HCT116 (cell line): ENCODE measurements around the gene FBXL14. TPM values are rescaled to one million over a fixed set of nuclear protein-coding genes. Genes with fewer than 3 reads are reported as not detected.

Experiments
- ATAC-seq: fragments of 200-7000 bp; cut with Tn5 transposase; 2 replicates; pipeline ENCODE4 v1.9.1; 2020; ENCODE audit warnings: mild to moderate bottlenecking, moderate library complexity
- BruUV-seq: library from RNA; stranded (reverse); fragments of 400-500 nt; replicated peaks from 2 replicates; lab custom pipeline; 2021; lab: Mats Ljungman, UMichigan
- CTCF ChIA-PET: fragments of 300-600 bp; sonication (Branson Sonifier 250); formaldehyde crosslinking; loops from one replicate; lab custom pipeline; 2021; ENCODE audit warnings: antibody characterized with exemption; lab: Charles Lee
- POLR2A ChIA-PET: fragments of 300-600, 350-600 bp; sonication (Branson Sonifier 250); formaldehyde crosslinking; loops from one replicate; lab custom pipeline; 2021; ENCODE audit warnings: antibody characterized with exemption; lab: Charles Lee
- RAD21 ChIA-PET, 2 experiments: fragments of 300-600 bp; sonication (Branson Sonifier 250); formaldehyde crosslinking; loops; one replicate each; lab custom pipeline; 2023; ENCODE audit warnings: low total read pairs in 2 of 2; ENCODE audit not compliant: uncharacterized antibody in 2 of 2, unreplicated experiment in 2 of 2, low non-redundant PET in 1 of 2; lab: Charles Lee
- DNase-seq: peaks from one replicate; pipeline ENCODE4 v3.0.0-alpha.2; 2010; ENCODE audit warnings: low read depth, low spot score
- H2AFZ ChIP-seq: fragments of 200-600 bp; shearing (Covaris generic), sonication (generic); 2 replicates; pipeline ENCODE4 v1.6.1; 2017; ENCODE audit warnings: low read depth, mixed run types, mixed read lengths, antibody characterized with exemption, low read length; ENCODE audit not compliant: poor library complexity, severe bottlenecking
- H3K27ac ChIP-seq: 2 replicates; pipeline ENCODE4 v1.5.1; 2012; ENCODE audit warnings: low read depth, low read length
- H3K27me3 ChIP-seq: fragments of 200-600 bp; sonication (generic); 2 replicates; pipeline ENCODE4 v1.6.1; 2016; ENCODE audit warnings: mixed run types, low read length, mixed read lengths; ENCODE audit not compliant: insufficient read depth
- H3K36me3 ChIP-seq, 2 experiments: fragments of 200-500 bp in 1 of 2; fragments of 200-600 bp in 1 of 2; sonication (Bioruptor generic) in 1 of 2; sonication (generic) in 1 of 2; 2 replicates each; pipeline versions ENCODE4 v1.5.1 to v1.6.1; 2014 to 2016; ENCODE audit warnings: low read length in 2 of 2, inconsistent platforms in 1 of 2, mixed read lengths in 1 of 2, mixed run types in 1 of 2; ENCODE audit not compliant: insufficient read depth in 2 of 2, control insufficient read depth in 1 of 2
- H3K4me1 ChIP-seq, 2 experiments: fragments of 200-600 bp in 1 of 2; sonication (generic) in 1 of 2; 2 replicates each; pipeline versions ENCODE4 v1.5.1 to v1.6.1; 2012 to 2017; ENCODE audit warnings: low read length in 2 of 2, inconsistent platforms in 1 of 2, mild to moderate bottlenecking in 1 of 2, mixed read lengths in 1 of 2, mixed run types in 1 of 2, moderate library complexity in 1 of 2; ENCODE audit not compliant: insufficient read depth in 2 of 2, control insufficient read depth in 1 of 2
- H3K4me2 ChIP-seq: fragments of 200-600 bp; sonication (generic); 2 replicates; pipeline ENCODE4 v1.6.1; 2017; ENCODE audit warnings: mixed run types, low read length, mixed read lengths
- H3K4me3 ChIP-seq, 2 experiments: fragments of 200-600 bp in 1 of 2; sonication (generic) in 1 of 2; replicated peaks in 1 of 2; 2 replicates each; pipeline ENCODE4 v1.5.1; 2011 to 2016; ENCODE audit warnings: low read length in 2 of 2, control low read depth in 1 of 2, low read depth in 1 of 2, mild to moderate bottlenecking in 1 of 2, mixed read lengths in 1 of 2, mixed run types in 1 of 2
- H3K79me2 ChIP-seq: fragments of 200-600 bp; sonication (generic); 2 replicates; pipeline ENCODE4 v1.6.1; 2017; ENCODE audit warnings: mild to moderate bottlenecking, mixed run types, low read length, moderate library complexity, mixed read lengths; ENCODE audit not compliant: insufficient read depth
- H3K9ac ChIP-seq: fragments of 200-600 bp; sonication (generic); 2 replicates; pipeline ENCODE4 v1.6.1; 2016; ENCODE audit warnings: low read length, mixed read lengths
- H3K9me2 ChIP-seq: fragments of 200-600 bp; sonication (generic), shearing (Covaris generic); 2 replicates; pipeline ENCODE4 v1.6.1; 2017; ENCODE audit warnings: mixed run types, mild to moderate bottlenecking, moderate library complexity; ENCODE audit not compliant: insufficient read depth
- H3K9me3 ChIP-seq, 2 experiments: fragments of 200-500 bp in 1 of 2; fragments of 200-600 bp in 1 of 2; sonication (Bioruptor generic) in 1 of 2; sonication (generic) in 1 of 2; 2 replicates each; pipeline ENCODE4 v1.6.1; 2014 to 2017; ENCODE audit warnings: low read length in 2 of 2, mixed read lengths in 2 of 2, inconsistent platforms in 1 of 2, low read depth in 1 of 2, mild to moderate bottlenecking in 1 of 2, mixed run types in 1 of 2, moderate library complexity in 1 of 2; ENCODE audit not compliant: control insufficient read depth in 1 of 2, insufficient read depth in 1 of 2
- H4K20me1 ChIP-seq: fragments of 200-600 bp; sonication (generic), shearing (Covaris generic); 2 replicates; pipeline ENCODE4 v1.6.1; 2017; ENCODE audit warnings: mixed run types, mild to moderate bottlenecking, moderate library complexity; ENCODE audit not compliant: insufficient read depth
- ATF3 ChIP-seq: IDR thresholded peaks from 2 replicates; pipeline ENCODE4 v1.6.1; 2012
- CBX3 ChIP-seq: IDR thresholded peaks from 2 replicates; pipeline ENCODE4 v1.6.1; 2012; ENCODE audit warnings: low read depth
- CEBPB ChIP-seq: IDR thresholded peaks from 2 replicates; pipeline ENCODE4 v1.6.1; 2012; ENCODE audit warnings: low read depth
- CTCF ChIP-seq, 3 experiments: fragments of 200-600 bp in 1 of 3; sonication (generic) in 1 of 3; IDR thresholded peaks in 2 of 3; conservative IDR thresholded peaks in 1 of 3; 2 replicates each; pipeline ENCODE4 v1.5.1; 2012 to 2017; ENCODE audit warnings: low read depth in 2 of 3, low read length in 2 of 3, antibody characterized with exemption in 1 of 3, borderline replicate concordance in 1 of 3, control low read depth in 1 of 3, mild to moderate bottlenecking in 1 of 3, mixed read lengths in 1 of 3, mixed run types in 1 of 3, moderate library complexity in 1 of 3; ENCODE audit not compliant: insufficient read depth in 1 of 3
- EGR1 ChIP-seq: IDR thresholded peaks from 2 replicates; pipeline ENCODE4 v1.6.1; 2012; ENCODE audit warnings: low read depth
- ELF1 ChIP-seq: IDR thresholded peaks from 2 replicates; pipeline ENCODE4 v1.6.1; 2012; ENCODE audit warnings: low read depth, borderline replicate concordance
- EZH2 ChIP-seq: fragments of 200-600 bp; sonication (generic); IDR thresholded peaks from 2 replicates; pipeline ENCODE4 v1.6.1; 2017; ENCODE audit warnings: antibody characterized with exemption, mixed run types
- EZH2phosphoT487 ChIP-seq: fragments of 200-600 bp; IDR thresholded peaks from 2 replicates; pipeline ENCODE4 v1.6.1; 2018; ENCODE audit warnings: antibody characterized with exemption, borderline replicate concordance
- MAX ChIP-seq: IDR thresholded peaks from 2 replicates; pipeline ENCODE4 v1.6.1; 2012
- POLR2A ChIP-seq: IDR thresholded peaks from 2 replicates; pipeline ENCODE4 v1.7.0; 2011; ENCODE audit warnings: borderline replicate concordance; ENCODE audit not compliant: insufficient read depth, insufficient read length; ENCODE audit errors: extremely low read depth
- RAD21 ChIP-seq: IDR thresholded peaks from 2 replicates; pipeline ENCODE4 v1.6.1; 2012; ENCODE audit warnings: low read depth, mild to moderate bottlenecking
- REST ChIP-seq: IDR thresholded peaks from 2 replicates; pipeline ENCODE4 v1.6.1; 2012; ENCODE audit warnings: low read depth
- SIN3A ChIP-seq: IDR thresholded peaks from 2 replicates; pipeline ENCODE4 v1.6.1; 2012; ENCODE audit warnings: low read depth
- SRF ChIP-seq: IDR thresholded peaks from 2 replicates; pipeline ENCODE4 v1.6.1; 2012; ENCODE audit warnings: low read depth
- YY1 ChIP-seq: IDR thresholded peaks from 2 replicates; pipeline ENCODE4 v1.6.1; 2011; ENCODE audit warnings: low read length, low read depth, moderate library complexity, mild to moderate bottlenecking; ENCODE audit not compliant: insufficient replicate concordance; ENCODE audit errors: extremely low read depth
- ZFX ChIP-seq: fragments of 450-650 bp; IDR thresholded peaks from 2 replicates; pipeline ENCODE4 v1.6.1; 2017
- intact Hi-C: fragments of 100-400 bp; cut with micrococcal nuclease; formaldehyde crosslinking; loops from 2 replicates; pipeline ENCODE4 v1.10.0; 2022
- total RNA-seq: library from RNA; stranded (reverse); gene quantifications from one replicate; pipeline ENCODE4 v1.2.1, GENCODE V29; 2021; ENCODE audit not compliant: unreplicated experiment

Gene FBXL14
- total RNA-seq, 1 experiment from 2014 or later: 19.0 TPM

- Histone ChIP-seq H3K9me2 (no peaks in the 10 kb centered on the region), H3K9ac (no peak overlapping the region), H3K27ac (no peak overlapping the region), H4K20me1 (no peaks in the 10 kb centered on the region), H3K4me2 (no peak overlapping the region), H3K4me1 (no peaks in the 10 kb centered on the region), H3K27me3 (no peaks in the 10 kb centered on the region), H3K4me3 (no peak overlapping the region), H2AFZ (no peak overlapping the region), H3K9me3 (no peaks in the 10 kb centered on the region), H3K79me2 (no peaks in the 10 kb centered on the region), H3K36me3 (no peaks in the 10 kb centered on the region)
- TF ChIP-seq RAD21 (no peak), ELF1 (no peak), POLR2A (no peak), SIN3A (no peak), CTCF (IDR thresholded peaks at IDR 0.05 in 2 of 3, conservative IDR thresholded peaks at IDR 0.05 in 1 of 3; ENCODE audit: borderline replicate concordance in 1 of 3, insufficient read depth in 1 of 3, low read depth in 2 of 3, low read length in 2 of 3) (no peak), ZFX (no peak), EGR1 (no peak), MAX (no peak), YY1 (no peak), CBX3 (no peak), EZH2 (no peak), EZH2phosphoT487 (no peak), SRF (no peak), REST (no peak), ATF3 (no peak), CEBPB (no peak)
- no peak for DNase-seq
- BruUV-seq: no TSS peak
- ChIA-PET CTCF (no interaction called here), POLR2A (no interaction called here), RAD21 (no interaction called here)
- intact Hi-C loops: no loop called here
- no peak for ATAC-seq
Observed at GRCh38 chr12:1614360-1614759, 20.0 kb upstream of the FBXL14 start.
